Transverse colon (tissue), 1 donor: ENCODE results near the gene GRIP2.

Source experiments
- EP300 ChIP-seq: sonication (generic); formaldehyde crosslinking; IDR thresholded peaks from one replicate; pipeline ENCODE4 v1.6.1; 2017; ENCODE audit warnings: antibody characterized with exemption, low read depth
- POLR2A ChIP-seq: fragments of 450-650 bp; IDR thresholded peaks from one replicate; pipeline ENCODE4 v1.6.1; 2016; ENCODE audit warnings: antibody characterized with exemption, mild to moderate bottlenecking, moderate library complexity

GRCh38 chr3:14462738-14463137 lies 77.4 kb downstream of the GRIP2 start:
- no peak for TF ChIP-seq EP300
- no peak for TF ChIP-seq POLR2A
